Activated CD8-positive, alpha-beta memory T cell treated with anti-CD3 and anti-CD28 coated beads, Interleukin-2, amount 10 ng/mL, durations not matched to agents 7 days and 5 days (primary cell): Measurements from ENCODE around the gene TRPV3. TPM values are rescaled to one million over a fixed set of nuclear protein-coding genes. Genes with fewer than 3 reads are reported as not detected.
"Not testable (repeated sequence)": the region's sequence is repeated elsewhere in the genome, so short reads cannot be mapped to it uniquely, and the experiment has no call there.

Source experiments
- ATAC-seq: fragments of 150-1000 bp; cut with Tn5 transposase; one replicate; pipeline ENCODE4 v1.10.0; 2021; ENCODE audit warnings: moderate library complexity
- CTCF ChIA-PET: fragments of 350-600 bp; sonication (Branson Sonifier 250); formaldehyde crosslinking; loops from one replicate; lab custom pipeline; 2021; ENCODE audit warnings: antibody characterized with exemption; lab: Charles Lee
- DNase-seq: peaks from one replicate; pipeline ENCODE4 v3.0.0-alpha.2; 2020
- H3K27ac Mint-ChIP-seq: one replicate; pipeline ENCODE4 v1.8.0; 2021; ENCODE audit warnings: mild to moderate bottlenecking, mixed read lengths
- H3K27me3 Mint-ChIP-seq: one replicate; pipeline ENCODE4 v1.8.0; 2021; ENCODE audit warnings: mixed read lengths
- H3K36me3 Mint-ChIP-seq: one replicate; pipeline ENCODE4 v1.8.0; 2021; ENCODE audit warnings: mild to moderate bottlenecking, mixed read lengths
- H3K4me1 Mint-ChIP-seq: one replicate; pipeline ENCODE4 v1.8.0; 2021; ENCODE audit warnings: mixed read lengths
- H3K4me3 Mint-ChIP-seq: one replicate; pipeline ENCODE4 v1.8.0; 2021; ENCODE audit warnings: mild to moderate bottlenecking, moderate library complexity, mixed read lengths
- H3K9me3 Mint-ChIP-seq: one replicate; pipeline ENCODE4 v1.8.0; 2022; ENCODE audit warnings: low read depth, mixed read lengths
- total RNA-seq, 2 experiments: library from RNA; stranded (reverse); gene quantifications; one replicate each; pipeline ENCODE4 v1.2.3, GENCODE V29; 2021

The TRPV3 gene
- total RNA-seq, 2 experiments from 2014 or later = 0.41 to 0.98 TPM

DNA sequence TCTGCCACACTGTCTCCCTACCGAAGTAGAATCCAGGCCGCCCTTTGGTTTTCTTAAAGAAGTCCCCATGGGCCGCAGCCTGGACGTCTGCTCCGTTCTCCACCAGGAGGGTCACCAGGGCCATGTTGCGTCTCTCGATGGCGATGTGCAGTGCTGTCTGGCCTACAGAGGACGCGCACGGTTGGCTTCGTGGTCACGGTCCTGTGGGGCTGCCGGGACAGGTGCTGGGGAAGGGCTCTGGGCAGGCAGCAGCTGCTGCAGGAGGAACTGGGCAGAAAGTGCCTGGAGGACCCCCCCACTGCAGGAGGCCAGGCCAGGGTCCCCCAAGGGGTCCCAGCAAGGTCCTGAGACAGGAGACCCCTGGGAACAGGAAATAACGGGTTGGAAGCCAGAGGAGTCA, 32.6 kb upstream of the TRPV3 start:
- H3K4me3 Mint-ChIP-seq = no peak overlapping the region
- H3K36me3 Mint-ChIP-seq = peaks cover 2% of the 10 kb centered on the region
- H3K9me3 Mint-ChIP-seq = no peaks in the 10 kb centered on the region
- CTCF ChIA-PET = no interaction called here
- no peaks in the 10 kb centered on the region for H3K27me3 Mint-ChIP-seq
- no peaks in the 10 kb centered on the region for H3K4me1 Mint-ChIP-seq
- H3K27ac Mint-ChIP-seq = no peak overlapping the region
- no peak for DNase-seq
- no peak for ATAC-seq

- ATAC-seq = no peak
- CTCF ChIA-PET = no interaction called here
- Mint-ChIP-seq H3K36me3 (peaks cover 2% of the 10 kb centered on the region), H3K4me1 (no peaks in the 10 kb centered on the region), H3K4me3 (no peak overlapping the region), H3K27ac (no peak overlapping the region), H3K27me3 (no peaks in the 10 kb centered on the region), H3K9me3 (no peaks in the 10 kb centered on the region)
- DNase-seq = no peak
Observed at GRCh38 chr17:3589784-3590183, 32.2 kb upstream of the TRPV3 start.

GRCh38 chr17:3585826-3586225, 28.2 kb upstream of the TRPV3 start:
- ATAC-seq = no peak
- Mint-ChIP-seq H3K36me3 (peaks cover 4% of the 10 kb centered on the region), H3K27ac (no peak overlapping the region), H3K4me3 (no peak overlapping the region), H3K9me3 (no peaks in the 10 kb centered on the region), H3K4me1 (no peaks in the 10 kb centered on the region), H3K27me3 (no peaks in the 10 kb centered on the region)
- CTCF ChIA-PET = no interaction called here
- no peak for DNase-seq

DNA sequence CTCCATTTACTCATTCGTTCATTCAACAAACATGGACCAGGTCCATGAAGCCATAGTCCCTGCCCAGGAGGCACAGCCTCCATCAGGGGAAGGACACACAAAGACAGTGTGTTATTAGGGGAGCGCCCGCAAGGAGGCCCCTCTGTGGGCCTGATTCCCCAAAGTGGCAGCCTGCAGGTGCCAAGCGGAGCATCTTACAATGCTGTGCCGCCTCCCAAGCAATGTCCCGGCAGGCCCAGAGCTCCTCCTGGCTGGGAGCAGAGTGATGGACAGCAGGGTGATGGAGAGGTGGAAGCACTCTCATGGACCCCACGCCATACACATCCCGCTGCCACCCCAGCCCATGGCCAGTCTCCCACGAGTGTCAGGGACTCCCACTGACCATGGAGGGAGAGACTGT, 25.8 kb upstream of the TRPV3 start:
- Mint-ChIP-seq H3K27me3 (no peaks in the 10 kb centered on the region), H3K4me1 (no peaks in the 10 kb centered on the region)
- DNase-seq = no peak

DNA sequence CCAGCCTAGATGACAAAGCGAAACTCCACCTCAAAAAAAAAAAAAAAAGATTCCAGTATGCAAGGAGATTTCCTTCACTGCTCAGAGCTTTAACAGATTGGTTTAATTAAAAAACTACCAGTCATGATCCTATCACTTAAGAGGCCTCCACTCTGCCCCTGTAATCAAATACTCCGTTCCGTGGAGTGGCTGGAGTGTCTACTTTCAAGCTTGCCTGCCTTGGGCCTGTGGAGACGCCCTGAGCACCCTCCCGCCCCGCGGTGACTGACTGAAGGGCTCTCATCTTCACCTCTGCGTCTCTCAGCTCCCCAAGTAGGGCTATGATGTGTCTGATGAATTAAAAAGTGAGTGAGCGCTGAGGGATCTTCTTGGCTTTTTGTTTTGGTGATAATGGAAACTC, 25.3 kb upstream of the TRPV3 start:
- Mint-ChIP-seq H3K27me3 (no peaks in the 10 kb centered on the region), H3K4me1 (no peaks in the 10 kb centered on the region), H3K27ac (no peak overlapping the region), H3K36me3 (peaks cover 2% of the 10 kb centered on the region), H3K4me3 (no peak overlapping the region), H3K9me3 (no peaks in the 10 kb centered on the region)
- ATAC-seq (no peak), DNase-seq (no peak)
- CTCF ChIA-PET = no interaction called here

More for the DNA sequence above, 25.8 kb upstream of the TRPV3 start:
- H3K27ac Mint-ChIP-seq = no peak overlapping the region
- H3K36me3 Mint-ChIP-seq = peaks cover 2% of the 10 kb centered on the region
- no peaks in the 10 kb centered on the region for H3K9me3 Mint-ChIP-seq
- no peak for ATAC-seq
- CTCF ChIA-PET = no interaction called here
- no peak overlapping the region for H3K4me3 Mint-ChIP-seq

GRCh38 chr17:3578667-3579066, 21.1 kb upstream of the TRPV3 start:
- H3K36me3 Mint-ChIP-seq, H3K27ac Mint-ChIP-seq, H3K27me3 Mint-ChIP-seq, DNase-seq, H3K4me3 Mint-ChIP-seq, H3K4me1 Mint-ChIP-seq, ATAC-seq, CTCF ChIA-PET, H3K9me3 Mint-ChIP-seq: not testable (repeated sequence)

- ATAC-seq (no peak), DNase-seq (no peak)
- Mint-ChIP-seq H3K36me3 (no peaks in the 10 kb centered on the region), H3K4me1 (no peaks in the 10 kb centered on the region), H3K27me3 (no peaks in the 10 kb centered on the region), H3K9me3 (no peaks in the 10 kb centered on the region), H3K27ac (no peak overlapping the region), H3K4me3 (no peak overlapping the region)
- CTCF ChIA-PET = interaction anchor here (0.7 kb wide), 1 partner anchor 1086 kb away, joined by 5 read pairs; no protein-coding TSS in a partner anchor
Observed at GRCh38 chr17:3576970-3577369, 19.4 kb upstream of the TRPV3 start.

DNA sequence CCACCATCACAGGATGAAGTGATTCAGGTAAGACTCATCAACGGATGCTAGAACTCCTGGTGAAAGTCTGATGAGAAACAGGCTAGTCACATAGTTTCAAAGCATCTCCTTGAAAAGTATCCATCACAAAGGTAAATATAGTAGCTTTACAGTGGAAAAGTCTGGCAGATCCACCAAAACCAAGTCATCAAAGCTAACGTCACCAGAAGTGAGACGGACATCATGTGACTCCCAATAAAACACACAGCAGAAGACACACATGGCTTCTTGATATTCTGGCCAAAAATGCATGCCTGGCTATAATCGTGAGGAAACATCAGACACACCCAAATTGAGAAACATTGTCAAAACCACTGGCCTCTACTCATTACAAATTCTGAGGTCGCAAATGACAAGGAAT, 17.9 kb upstream of the TRPV3 start:
- Mint-ChIP-seq H3K36me3 (no peaks in the 10 kb centered on the region), H3K4me1 (no peaks in the 10 kb centered on the region), H3K9me3 (no peaks in the 10 kb centered on the region), H3K4me3 (no peak overlapping the region), H3K27me3 (no peaks in the 10 kb centered on the region), H3K27ac (no peak overlapping the region)
- ATAC-seq = no peak
- CTCF ChIA-PET = interaction anchor here (0.7 to 1.0 kb wide), 2 partner anchors 17 to 203 kb away, joined by 3 read pairs; no protein-coding TSS in a partner anchor
- no peak for DNase-seq

GRCh38 chr17:3574231-3574630, 16.6 kb upstream of the TRPV3 start:
- Mint-ChIP-seq H3K4me3 (no peak overlapping the region), H3K4me1 (no peaks in the 10 kb centered on the region), H3K27me3 (no peaks in the 10 kb centered on the region), H3K27ac (no peak overlapping the region), H3K9me3 (no peaks in the 10 kb centered on the region), H3K36me3 (no peaks in the 10 kb centered on the region)
- CTCF ChIA-PET = interaction anchor here (1.0 kb wide), 1 partner anchor 15 kb away, joined by 3 read pairs; no protein-coding TSS in a partner anchor
- no peak for DNase-seq
- ATAC-seq = no peak

- H3K9me3 Mint-ChIP-seq = no peaks in the 10 kb centered on the region
- CTCF ChIA-PET = no interaction called here
- H3K27ac Mint-ChIP-seq = no peak overlapping the region
- no peaks in the 10 kb centered on the region for H3K4me1 Mint-ChIP-seq
- H3K36me3 Mint-ChIP-seq = no peaks in the 10 kb centered on the region
- H3K27me3 Mint-ChIP-seq = no peaks in the 10 kb centered on the region
- DNase-seq (no peak), ATAC-seq (no peak)
- H3K4me3 Mint-ChIP-seq = no peak overlapping the region
Observed at GRCh38 chr17:3573246-3574100, 15.9 kb upstream of the TRPV3 start.

GRCh38 chr17:3572231-3572630, 14.6 kb upstream of the TRPV3 start:
- DNase-seq = no peak
- Mint-ChIP-seq H3K27me3 (no peaks in the 10 kb centered on the region), H3K27ac (no peak overlapping the region), H3K9me3 (no peaks in the 10 kb centered on the region), H3K36me3 (peaks cover 2% of the 10 kb centered on the region), H3K4me3 (no peak overlapping the region), H3K4me1 (no peaks in the 10 kb centered on the region)
- CTCF ChIA-PET = interaction anchor here (0.9 kb wide), 1 partner anchor 31 kb away, joined by 3 read pairs; no protein-coding TSS in a partner anchor
- ATAC-seq = no peak

DNA sequence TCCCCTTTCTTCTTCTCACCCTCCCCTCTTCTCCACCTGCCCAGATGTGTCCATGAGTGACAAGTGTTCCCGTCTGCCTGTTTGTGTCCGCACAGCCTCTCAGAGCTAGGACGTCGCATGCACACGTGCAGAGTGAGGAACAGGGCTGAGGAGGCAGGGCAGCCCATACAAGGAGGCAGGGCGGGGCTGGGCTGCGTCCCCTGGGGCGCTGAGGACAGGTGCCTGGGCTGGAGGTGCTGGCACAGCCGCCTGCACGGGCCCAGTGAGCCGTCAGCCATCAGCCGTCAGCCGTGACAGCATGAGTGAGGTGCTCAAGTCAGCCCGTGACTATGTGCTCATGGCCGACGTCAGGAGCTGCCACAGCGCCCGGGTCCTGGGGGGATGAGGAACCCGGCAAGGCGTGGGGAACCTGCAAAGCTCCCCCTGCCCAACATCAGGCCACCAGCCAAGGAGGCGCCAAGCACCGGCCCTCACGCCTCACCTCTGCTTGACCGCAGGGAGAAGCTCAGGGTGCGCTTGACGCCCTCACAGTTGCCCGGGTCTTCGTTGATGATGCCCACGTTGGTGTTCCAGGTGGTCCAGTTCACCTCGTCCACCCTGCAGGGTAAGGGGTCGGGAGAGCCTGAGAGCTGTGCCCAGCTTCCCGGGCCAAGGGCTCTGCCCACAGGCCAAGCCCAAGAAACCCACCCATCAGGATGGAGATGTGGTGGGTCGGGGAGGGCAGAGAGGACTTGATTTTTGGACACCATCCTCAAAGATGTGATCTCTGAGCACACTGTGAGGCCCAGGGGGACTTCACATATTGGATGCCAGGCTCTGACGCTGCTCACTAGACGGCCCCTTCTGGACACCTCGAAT, 13.7 kb upstream of the TRPV3 start:
- CTCF ChIA-PET = interaction anchor here (0.9 kb wide), 1 partner anchor 32 kb away, joined by 3 read pairs; no protein-coding TSS in a partner anchor
- no peaks in the 10 kb centered on the region for H3K27me3 Mint-ChIP-seq

GRCh38 chr17:3569534-3570137, 12.0 kb upstream of the TRPV3 start:
- ATAC-seq (no peak), DNase-seq (no peak)
- CTCF ChIA-PET = no interaction called here
- Mint-ChIP-seq H3K4me3 (no peak overlapping the region), H3K27me3 (no peaks in the 10 kb centered on the region), H3K9me3 (no peaks in the 10 kb centered on the region), H3K4me1 (no peaks in the 10 kb centered on the region), H3K36me3 (peaks cover 2% of the 10 kb centered on the region), H3K27ac (no peak overlapping the region)

More for the DNA sequence above, 13.7 kb upstream of the TRPV3 start:
- Mint-ChIP-seq H3K27ac (no peak overlapping the region), H3K9me3 (no peaks in the 10 kb centered on the region), H3K36me3 (peaks cover 2% of the 10 kb centered on the region), H3K4me1 (no peaks in the 10 kb centered on the region), H3K4me3 (no peak overlapping the region)
- ATAC-seq (no peak), DNase-seq (no peak)
